DND-41 (cell line): ENCODE data around the gene SENP7.

Experiments used
- ATAC-seq: fragments of 200-7000 bp; cut with Tn5 transposase; 3 replicates; pipeline ENCODE4 v1.9.1; 2021; ENCODE audit warnings: low read depth; ENCODE audit not compliant: insufficient read depth
- DNase-seq: peaks from one replicate; pipeline ENCODE4 v3.0.0-alpha.2; 2020
- H2AFZ ChIP-seq: 2 replicates; pipeline ENCODE4 v1.6.0; 2012; ENCODE audit warnings: low read depth, low read length
- H3K27ac ChIP-seq: 2 replicates; pipeline ENCODE4 v1.5.1; 2012; ENCODE audit warnings: low read length, inconsistent platforms
- H3K27me3 ChIP-seq: fragments of 200-600 bp; sonication (generic); 2 replicates; pipeline ENCODE4 v1.6.0; 2012; ENCODE audit warnings: low read length, mild to moderate bottlenecking, inconsistent platforms; ENCODE audit not compliant: insufficient read depth, poor library complexity
- H3K36me3 ChIP-seq: 2 replicates; pipeline ENCODE4 v1.5.1; 2012; ENCODE audit warnings: low read length, inconsistent platforms; ENCODE audit not compliant: insufficient read depth
- H3K4me1 ChIP-seq: 2 replicates; pipeline ENCODE4 v1.5.1; 2012; ENCODE audit warnings: mild to moderate bottlenecking, low read length; ENCODE audit not compliant: insufficient read depth
- H3K4me2 ChIP-seq: 2 replicates; pipeline ENCODE4 v1.6.0; 2012; ENCODE audit warnings: mild to moderate bottlenecking, moderate library complexity, low read length, inconsistent platforms; ENCODE audit not compliant: insufficient read depth
- H3K4me3 ChIP-seq, 2 experiments: fragments of 200-600 bp in 1 of 2; shearing (Covaris generic) in 1 of 2; 2 replicates each; pipeline ENCODE4 v1.5.1; 2012 to 2016; ENCODE audit warnings: inconsistent platforms in 2 of 2, low read length in 2 of 2, mild to moderate bottlenecking in 2 of 2, low read depth in 1 of 2, moderate library complexity in 1 of 2
- H3K79me2 ChIP-seq: 2 replicates; pipeline ENCODE4 v1.6.0; 2012; ENCODE audit warnings: low read length, inconsistent platforms; ENCODE audit not compliant: insufficient read depth
- H3K9ac ChIP-seq: 2 replicates; pipeline ENCODE4 v1.6.0; 2012; ENCODE audit warnings: low read depth, mild to moderate bottlenecking, inconsistent platforms, low read length, moderate library complexity
- H3K9me3 ChIP-seq: 2 replicates; pipeline ENCODE4 v1.5.1; 2012; ENCODE audit warnings: low read length, moderate library complexity, mild to moderate bottlenecking, inconsistent platforms; ENCODE audit not compliant: insufficient read depth, severe bottlenecking
- H4K20me1 ChIP-seq: 2 replicates; pipeline ENCODE4 v1.6.0; 2012; ENCODE audit warnings: low read length; ENCODE audit not compliant: insufficient read depth
- EZH2 ChIP-seq: IDR thresholded peaks from 3 replicates; pipeline ENCODE4 v1.6.1; 2012; ENCODE audit warnings: borderline replicate concordance, low read depth, mild to moderate bottlenecking, moderate library complexity, low read length, inconsistent platforms; ENCODE audit not compliant: severe bottlenecking
- TF ChIP-seq, protein P1 (sequence below): IDR thresholded peaks from 2 replicates; pipeline ENCODE4 v1.5.1; 2012; ENCODE audit warnings: borderline replicate concordance, low read length, moderate library complexity, mild to moderate bottlenecking; ENCODE audit not compliant: poor library complexity, severe bottlenecking; ENCODE audit errors: extremely low read depth

SENP7 gene

DNA sequence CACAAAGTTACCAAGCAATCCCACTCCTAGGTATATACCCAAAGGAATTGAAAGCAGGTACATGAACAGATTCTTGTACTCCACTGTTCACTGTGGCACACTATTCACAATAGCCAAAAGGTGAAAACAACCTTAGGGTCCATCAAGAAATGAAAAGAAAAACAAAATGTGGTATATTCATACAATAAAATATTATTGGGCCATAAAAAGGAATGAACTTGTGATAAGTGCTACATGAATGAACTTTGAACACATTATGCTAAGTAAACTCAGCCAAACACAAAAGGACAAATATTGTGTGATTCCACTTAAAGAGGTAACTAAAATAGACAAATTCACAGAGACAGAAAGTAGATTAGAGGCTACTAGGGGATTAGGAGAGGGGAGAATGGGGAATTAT lies 137.4 kb downstream of the SENP7 start:
- no peaks in the 10 kb centered on the region for H3K9me3 ChIP-seq
- H3K9ac ChIP-seq = no peak overlapping the region
- H3K4me1 ChIP-seq = no peaks in the 10 kb centered on the region
- no peak overlapping the region for H2AFZ ChIP-seq
- no peak for DNase-seq
- TF ChIP-seq, protein P1, sequence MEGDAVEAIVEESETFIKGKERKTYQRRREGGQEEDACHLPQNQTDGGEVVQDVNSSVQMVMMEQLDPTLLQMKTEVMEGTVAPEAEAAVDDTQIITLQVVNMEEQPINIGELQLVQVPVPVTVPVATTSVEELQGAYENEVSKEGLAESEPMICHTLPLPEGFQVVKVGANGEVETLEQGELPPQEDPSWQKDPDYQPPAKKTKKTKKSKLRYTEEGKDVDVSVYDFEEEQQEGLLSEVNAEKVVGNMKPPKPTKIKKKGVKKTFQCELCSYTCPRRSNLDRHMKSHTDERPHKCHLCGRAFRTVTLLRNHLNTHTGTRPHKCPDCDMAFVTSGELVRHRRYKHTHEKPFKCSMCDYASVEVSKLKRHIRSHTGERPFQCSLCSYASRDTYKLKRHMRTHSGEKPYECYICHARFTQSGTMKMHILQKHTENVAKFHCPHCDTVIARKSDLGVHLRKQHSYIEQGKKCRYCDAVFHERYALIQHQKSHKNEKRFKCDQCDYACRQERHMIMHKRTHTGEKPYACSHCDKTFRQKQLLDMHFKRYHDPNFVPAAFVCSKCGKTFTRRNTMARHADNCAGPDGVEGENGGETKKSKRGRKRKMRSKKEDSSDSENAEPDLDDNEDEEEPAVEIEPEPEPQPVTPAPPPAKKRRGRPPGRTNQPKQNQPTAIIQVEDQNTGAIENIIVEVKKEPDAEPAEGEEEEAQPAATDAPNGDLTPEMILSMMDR = no peak
- no peak for TF ChIP-seq EZH2
- H3K4me2 ChIP-seq = no peak overlapping the region
- ATAC-seq = no peak
- H3K4me3 ChIP-seq = no peak overlapping the region
- peaks cover 3% of the 10 kb centered on the region; the same call in 1 of the 2 replicates for H3K36me3 ChIP-seq
- H4K20me1 ChIP-seq = no peaks in the 10 kb centered on the region
- H3K27me3 ChIP-seq = no peaks in the 10 kb centered on the region
- H3K27ac ChIP-seq = no peak overlapping the region
- H3K79me2 ChIP-seq = peaks cover 8% of the 10 kb centered on the region; the same call in 1 of the 2 replicates

DNA sequence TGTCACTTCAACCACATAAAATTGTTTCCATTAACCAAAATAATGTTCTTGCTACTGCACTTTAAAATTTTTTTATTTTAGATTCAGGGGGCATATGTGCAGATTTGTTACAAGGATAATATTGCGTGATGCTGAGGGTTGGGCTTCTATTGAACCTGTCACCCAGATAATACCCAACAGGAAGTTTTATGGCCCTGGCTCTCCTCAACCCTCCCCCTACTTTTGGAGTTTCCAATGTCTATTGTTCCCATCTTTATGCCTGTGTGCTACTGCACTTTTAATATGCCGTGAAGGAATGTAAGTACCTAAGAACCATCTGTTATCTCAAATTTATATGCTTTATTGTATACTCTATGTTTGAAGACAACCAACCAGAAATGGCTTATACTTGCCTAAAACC lies 150.6 kb downstream of the SENP7 start:
- H3K4me1 ChIP-seq = no peaks in the 10 kb centered on the region
- DNase-seq (no peak), ATAC-seq (no peak)
- H3K9me3 ChIP-seq = no peaks in the 10 kb centered on the region
- H4K20me1 ChIP-seq = no peaks in the 10 kb centered on the region
- H3K4me2 ChIP-seq = no peak overlapping the region
- H3K27me3 ChIP-seq = no peaks in the 10 kb centered on the region
- TF ChIP-seq EZH2 = no peak
- TF ChIP-seq, protein P1 = no peak
- H3K27ac ChIP-seq = no peak overlapping the region
- peaks cover 27% of the 10 kb centered on the region; the same call in 1 of the 2 replicates for H3K36me3 ChIP-seq
- H3K79me2 ChIP-seq = no peaks in the 10 kb centered on the region
- no peak overlapping the region for H3K9ac ChIP-seq
- H2AFZ ChIP-seq = no peak overlapping the region
- H3K4me3 ChIP-seq = no peak overlapping the region

DNA sequence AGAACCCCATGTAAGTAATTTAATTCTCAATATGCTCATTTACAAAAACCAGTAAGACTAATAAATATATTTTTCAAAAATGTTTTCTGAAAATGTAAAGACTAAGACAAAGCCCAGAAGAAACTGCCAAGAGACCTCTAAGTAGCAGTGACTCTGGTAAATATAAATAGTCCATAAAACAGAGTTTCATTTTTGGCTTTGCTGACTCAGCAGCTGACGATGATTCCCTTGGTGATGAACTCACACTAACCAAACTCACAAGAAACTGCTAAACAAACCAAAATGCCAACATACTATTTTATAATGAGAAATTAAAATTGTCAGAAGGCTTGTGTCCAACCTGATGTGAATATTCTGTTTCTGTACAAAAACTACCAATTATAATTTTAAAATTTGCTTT lies 161.2 kb downstream of the SENP7 start:
- ATAC-seq (no peak), DNase-seq (no peak)
- no peaks in the 10 kb centered on the region for H4K20me1 ChIP-seq
- no peak overlapping the region for H3K9ac ChIP-seq
- H3K79me2 ChIP-seq = no peaks in the 10 kb centered on the region
- H3K9me3 ChIP-seq = no peaks in the 10 kb centered on the region
- no peaks in the 10 kb centered on the region for H3K27me3 ChIP-seq
- no peak overlapping the region for H3K4me2 ChIP-seq
- H3K36me3 ChIP-seq = peaks cover 7% of the 10 kb centered on the region; the same call in 1 of the 2 replicates
- no peaks in the 10 kb centered on the region for H3K4me1 ChIP-seq
- H2AFZ ChIP-seq = no peak overlapping the region
- no peak overlapping the region for H3K4me3 ChIP-seq
- H3K27ac ChIP-seq = no peak overlapping the region
- TF ChIP-seq, protein P1 = no peak
- no peak for TF ChIP-seq EZH2

DNA sequence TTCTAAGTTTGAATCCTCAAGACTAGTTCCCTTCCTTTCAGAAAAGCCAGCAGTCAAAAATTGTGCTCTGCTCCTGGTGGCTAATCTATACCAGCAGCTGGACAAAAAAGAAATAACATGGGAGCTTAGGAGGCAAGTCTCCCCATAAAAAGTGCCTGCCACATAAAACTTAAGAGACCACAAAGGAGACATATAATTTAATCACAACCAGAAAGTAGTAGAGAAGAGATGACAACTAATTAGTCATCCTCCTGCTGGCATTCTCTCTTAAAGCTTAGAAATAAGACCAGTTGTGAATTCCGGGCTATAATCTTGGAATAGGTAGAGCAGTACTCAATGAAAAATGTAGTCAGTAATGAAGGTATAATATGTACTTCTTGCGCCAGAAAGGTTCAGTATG lies 172.4 kb downstream of the SENP7 start:
- no peak overlapping the region for H2AFZ ChIP-seq

More for the DNA sequence above, 172.4 kb downstream of the SENP7 start:
- Histone ChIP-seq H3K4me1 (no peaks in the 10 kb centered on the region), H3K4me3 (no peak overlapping the region), H3K27ac (no peak overlapping the region), H3K4me2 (no peak overlapping the region), H3K9me3 (no peaks in the 10 kb centered on the region), H3K36me3 (peaks cover 24% of the 10 kb centered on the region; the same call in 1 of the 2 replicates), H3K27me3 (no peaks in the 10 kb centered on the region), H3K79me2 (no peaks in the 10 kb centered on the region), H4K20me1 (no peaks in the 10 kb centered on the region), H3K9ac (no peak overlapping the region)
- TF ChIP-seq EZH2 = no peak
- TF ChIP-seq, protein P1 = no peak
- ATAC-seq (no peak), DNase-seq (no peak)
